Smooth muscle cell (in vitro differentiated cells): Measurements from ENCODE around the gene DOCK2. TPM values are rescaled to one million over a fixed set of nuclear protein-coding genes. Genes with fewer than 3 reads are reported as not detected.

Experiments
- DNase-seq: peaks from one replicate; lab custom pipeline; 2025; ENCODE audit not compliant: unreplicated experiment; lab: John Stamatoyannopoulos, UW
- H2AFZ ChIP-seq: fragments of 200-600 bp; sonication (generic); 2 replicates; pipeline ENCODE4 v1.6.0; 2016; ENCODE audit warnings: antibody characterized with exemption, low read depth, mild to moderate bottlenecking
- H3F3A ChIP-seq: fragments of 200-600 bp; sonication (generic); 2 replicates; pipeline ENCODE4 v1.6.0; 2017; ENCODE audit warnings: antibody characterized with exemption, low read depth
- H3K27ac ChIP-seq: fragments of 200-600 bp; sonication (generic); 2 replicates; pipeline ENCODE4 v1.5.1; 2016; ENCODE audit warnings: low read depth, mild to moderate bottlenecking
- H3K27me3 ChIP-seq: fragments of 200-600 bp; sonication (generic); 2 replicates; pipeline ENCODE4 v1.6.1; 2016; ENCODE audit warnings: low read depth, mild to moderate bottlenecking
- H3K36me3 ChIP-seq: fragments of 200-600 bp; sonication (generic); 2 replicates; pipeline ENCODE4 v1.5.1; 2016; ENCODE audit warnings: low read depth
- H3K4me1 ChIP-seq: fragments of 200-600 bp; sonication (generic); 2 replicates; pipeline ENCODE4 v1.5.1; 2016; ENCODE audit warnings: low read depth
- H3K4me2 ChIP-seq: fragments of 200-600 bp; sonication (generic); 2 replicates; pipeline ENCODE4 v1.6.0; 2016; ENCODE audit warnings: mild to moderate bottlenecking
- H3K4me3 ChIP-seq: fragments of 200-600 bp; sonication (generic); 2 replicates; pipeline ENCODE4 v1.5.1; 2016; ENCODE audit warnings: mild to moderate bottlenecking
- H3K79me2 ChIP-seq: fragments of 200-600 bp; sonication (generic); 2 replicates; pipeline ENCODE4 v1.6.0; 2016; ENCODE audit warnings: low read depth, mild to moderate bottlenecking
- H3K9ac ChIP-seq: fragments of 200-600 bp; sonication (generic); 2 replicates; pipeline ENCODE4 v1.6.0; 2016; ENCODE audit warnings: low read depth
- H3K9me3 ChIP-seq: fragments of 200-600 bp; sonication (generic); replicated peaks from 2 replicates; pipeline ENCODE4 v1.5.1; 2016; ENCODE audit warnings: low read depth
- H4K20me1 ChIP-seq: fragments of 200-600 bp; sonication (generic); 2 replicates; pipeline ENCODE4 v1.6.0; 2016; ENCODE audit warnings: low read depth
- CTCF ChIP-seq: fragments of 200-600 bp; sonication (generic); IDR thresholded peaks from 2 replicates; pipeline ENCODE4 v1.5.1; 2017; ENCODE audit warnings: borderline replicate concordance, mild to moderate bottlenecking, antibody characterized with exemption; ENCODE audit not compliant: insufficient read depth, poor library complexity, severe bottlenecking
- WGBS: methylation state at CpG from one replicate; pipeline ENCODE4 v1.1.7; 2016; ENCODE audit warnings: low lambda C conversion rate; 5-methylcytosine and 5-hydroxymethylcytosine counted together
- polyA plus RNA-seq: library from polyadenylated mRNA; unstranded; fragments of >200 nt; fragmentation: Nextera tagmentation; extraction: Ambion mirVana; gene quantifications from 2 replicates; pipeline ENCODE4 v1.2.1, GENCODE V29; 2016
- total RNA-seq: library from RNA; depleted of rRNA; stranded (reverse); fragments of >200 nt; gene quantifications from 2 replicates; pipeline ENCODE4 v1.2.3, GENCODE V29; 2014

Gene DOCK2
- total and polyA plus RNA-seq, 2 experiments from 2014 or later = 0.73 to 3.0 TPM

- no peaks in the 10 kb centered on the region for H3K36me3 ChIP-seq
- no peaks in the 10 kb centered on the region for H4K20me1 ChIP-seq
- H3K27me3 ChIP-seq = no peaks in the 10 kb centered on the region
- WGBS = 85% methylated on average over 1 of the region's 1 CpG
- no peaks in the 10 kb centered on the region for H3K9me3 ChIP-seq
- no peak overlapping the region for H3K4me3 ChIP-seq
- H3F3A ChIP-seq = no peaks in the 10 kb centered on the region
- H3K4me2 ChIP-seq = no peak overlapping the region
- no peaks in the 10 kb centered on the region for H3K4me1 ChIP-seq
- no peak for DNase-seq
- H2AFZ ChIP-seq = no peak overlapping the region
- H3K27ac ChIP-seq = no peak overlapping the region
- TF ChIP-seq CTCF = no peak
- no peak overlapping the region for H3K9ac ChIP-seq
- no peaks in the 10 kb centered on the region for H3K79me2 ChIP-seq
These were observed 26.5 kb downstream of the DOCK2 start for GRCh38 chr5:169663537-169663936.

- no peak overlapping the region for H3K4me3 ChIP-seq
- H3K27me3 ChIP-seq = no peaks in the 10 kb centered on the region
- no peaks in the 10 kb centered on the region for H3K36me3 ChIP-seq
- H3F3A ChIP-seq = no peaks in the 10 kb centered on the region
- no peaks in the 10 kb centered on the region for H3K9me3 ChIP-seq
- no peaks in the 10 kb centered on the region for H4K20me1 ChIP-seq
- H3K4me2 ChIP-seq = no peak overlapping the region
- H3K4me1 ChIP-seq = no peaks in the 10 kb centered on the region
- H3K27ac ChIP-seq = no peak overlapping the region
- H3K9ac ChIP-seq = no peak overlapping the region
- DNase-seq = no peak
- H2AFZ ChIP-seq = no peak overlapping the region
- 81% methylated on average over 4 of the region's 4 CpGs for WGBS
- no peaks in the 10 kb centered on the region for H3K79me2 ChIP-seq
- no peak for TF ChIP-seq CTCF
These were observed 29.3 kb downstream of the DOCK2 start for GRCh38 chr5:169666365-169666764.

GRCh38 chr5:169667896-169668674 lies 31.0 kb downstream of the DOCK2 start:
- Histone ChIP-seq H2AFZ (no peak overlapping the region), H3K4me2 (no peak overlapping the region)

More at GRCh38 chr5:169667896-169668674, 31.0 kb downstream of the DOCK2 start:
- Histone ChIP-seq H3K9ac (no peak overlapping the region), H3K79me2 (no peaks in the 10 kb centered on the region), H3K9me3 (no peaks in the 10 kb centered on the region), H4K20me1 (no peaks in the 10 kb centered on the region), H3K4me1 (no peaks in the 10 kb centered on the region), H3K27ac (no peak overlapping the region), H3F3A (no peaks in the 10 kb centered on the region), H3K4me3 (no peak overlapping the region), H3K27me3 (no peaks in the 10 kb centered on the region), H3K36me3 (no peaks in the 10 kb centered on the region)
- DNase-seq = no peak
- TF ChIP-seq CTCF = no peak
- 71% methylated on average over 9 of the region's 9 CpGs for WGBS
